Peyer's patch (tissue), 4 donors: ENCODE results near the gene WDR26.

Experiments used
- POLR2A ChIP-seq, 2 donors: fragments of 450-650 bp; IDR thresholded peaks; one replicate each; pipeline ENCODE4 v1.5.1; 2017; ENCODE audit warnings: antibody characterized with exemption in 2 of 2, mild to moderate bottlenecking in 2 of 2, moderate library complexity in 2 of 2
- TF ChIP-seq, protein P1 (sequence below), 6 experiments: fragments of 450-650 bp in 4 of 6; fragments of 200-600 bp in 2 of 6; sonication (generic) in 1 of 6; IDR thresholded peaks; one replicate each; pipeline ENCODE4 v1.5.1; 2017 to 2019; ENCODE audit warnings: antibody characterized with exemption in 6 of 6, mild to moderate bottlenecking in 3 of 6, moderate library complexity in 1 of 6

DNA sequence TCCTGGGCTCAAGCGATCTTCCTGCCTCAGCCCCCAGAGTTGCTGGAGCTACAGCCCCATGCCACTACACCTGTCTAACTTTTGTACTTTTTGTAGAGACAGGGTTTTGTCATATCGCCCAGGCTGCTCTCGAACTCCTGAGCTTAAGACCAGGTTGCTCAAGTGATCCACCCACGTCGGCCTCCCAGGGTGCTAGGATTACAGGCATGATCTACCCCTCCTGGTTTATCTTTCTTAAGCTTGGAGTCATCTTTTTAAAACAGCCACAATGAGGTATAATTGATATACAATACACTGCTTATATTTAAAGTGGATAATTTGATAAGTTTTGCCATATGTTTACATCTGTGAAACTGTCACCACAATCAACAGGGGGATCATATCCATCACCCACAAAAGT lies 25.4 kb upstream of the WDR26 start:
- TF ChIP-seq, protein P1, sequence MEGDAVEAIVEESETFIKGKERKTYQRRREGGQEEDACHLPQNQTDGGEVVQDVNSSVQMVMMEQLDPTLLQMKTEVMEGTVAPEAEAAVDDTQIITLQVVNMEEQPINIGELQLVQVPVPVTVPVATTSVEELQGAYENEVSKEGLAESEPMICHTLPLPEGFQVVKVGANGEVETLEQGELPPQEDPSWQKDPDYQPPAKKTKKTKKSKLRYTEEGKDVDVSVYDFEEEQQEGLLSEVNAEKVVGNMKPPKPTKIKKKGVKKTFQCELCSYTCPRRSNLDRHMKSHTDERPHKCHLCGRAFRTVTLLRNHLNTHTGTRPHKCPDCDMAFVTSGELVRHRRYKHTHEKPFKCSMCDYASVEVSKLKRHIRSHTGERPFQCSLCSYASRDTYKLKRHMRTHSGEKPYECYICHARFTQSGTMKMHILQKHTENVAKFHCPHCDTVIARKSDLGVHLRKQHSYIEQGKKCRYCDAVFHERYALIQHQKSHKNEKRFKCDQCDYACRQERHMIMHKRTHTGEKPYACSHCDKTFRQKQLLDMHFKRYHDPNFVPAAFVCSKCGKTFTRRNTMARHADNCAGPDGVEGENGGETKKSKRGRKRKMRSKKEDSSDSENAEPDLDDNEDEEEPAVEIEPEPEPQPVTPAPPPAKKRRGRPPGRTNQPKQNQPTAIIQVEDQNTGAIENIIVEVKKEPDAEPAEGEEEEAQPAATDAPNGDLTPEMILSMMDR (IDR thresholded peaks at IDR 0.05), result no peak
- TF ChIP-seq POLR2A (IDR thresholded peaks at IDR 0.05), result no peak
